PC-9 (cell line): ENCODE measurements around the gene FGF19.

Experiments
- EZH2 ChIP-seq: fragments of 200-600 bp; sonication (generic); IDR thresholded peaks from 2 replicates; pipeline ENCODE4 v1.8.0; 2017; ENCODE audit warnings: antibody characterized with exemption, low read depth
- TF ChIP-seq, protein P1 (sequence below): fragments of 200-600 bp; sonication (generic); conservative IDR thresholded peaks from 2 replicates; pipeline ENCODE4 v1.6.1; 2017; ENCODE audit warnings: mixed run types, antibody characterized with exemption, mild to moderate bottlenecking, moderate library complexity

DNA sequence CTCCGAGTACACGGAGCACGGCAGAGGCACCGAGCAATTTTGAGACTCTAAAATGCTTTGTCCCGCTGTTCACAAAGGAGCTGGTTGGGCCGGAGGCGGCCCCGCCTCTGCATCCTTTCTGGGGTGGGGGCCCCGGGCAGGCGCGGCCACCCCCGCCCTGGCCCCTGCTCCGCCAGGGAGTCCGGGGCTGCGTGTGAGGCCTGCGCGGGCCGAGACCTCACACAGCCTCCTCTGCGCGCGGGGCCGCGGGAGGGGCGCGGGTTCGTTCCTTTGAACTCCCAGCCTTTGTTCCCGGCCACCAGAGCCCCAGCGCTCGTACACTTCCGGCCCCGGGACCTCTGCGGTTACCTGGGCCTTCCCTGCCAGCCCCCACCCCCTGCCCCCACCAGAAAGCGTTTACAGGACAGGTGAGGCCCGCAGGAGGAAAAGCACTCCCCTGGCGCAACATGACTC lies 1.6 kb downstream of the FGF19 start:
- TF ChIP-seq, protein P1, sequence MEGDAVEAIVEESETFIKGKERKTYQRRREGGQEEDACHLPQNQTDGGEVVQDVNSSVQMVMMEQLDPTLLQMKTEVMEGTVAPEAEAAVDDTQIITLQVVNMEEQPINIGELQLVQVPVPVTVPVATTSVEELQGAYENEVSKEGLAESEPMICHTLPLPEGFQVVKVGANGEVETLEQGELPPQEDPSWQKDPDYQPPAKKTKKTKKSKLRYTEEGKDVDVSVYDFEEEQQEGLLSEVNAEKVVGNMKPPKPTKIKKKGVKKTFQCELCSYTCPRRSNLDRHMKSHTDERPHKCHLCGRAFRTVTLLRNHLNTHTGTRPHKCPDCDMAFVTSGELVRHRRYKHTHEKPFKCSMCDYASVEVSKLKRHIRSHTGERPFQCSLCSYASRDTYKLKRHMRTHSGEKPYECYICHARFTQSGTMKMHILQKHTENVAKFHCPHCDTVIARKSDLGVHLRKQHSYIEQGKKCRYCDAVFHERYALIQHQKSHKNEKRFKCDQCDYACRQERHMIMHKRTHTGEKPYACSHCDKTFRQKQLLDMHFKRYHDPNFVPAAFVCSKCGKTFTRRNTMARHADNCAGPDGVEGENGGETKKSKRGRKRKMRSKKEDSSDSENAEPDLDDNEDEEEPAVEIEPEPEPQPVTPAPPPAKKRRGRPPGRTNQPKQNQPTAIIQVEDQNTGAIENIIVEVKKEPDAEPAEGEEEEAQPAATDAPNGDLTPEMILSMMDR = no peak
- TF ChIP-seq EZH2 = no peak
